ENCODE data around the gene CCDC80.

- TF ChIP-seq CTCF (IDR thresholded peaks at IDR 0.05; ENCODE audit: insufficient read depth, low read length) (no peak), POLR2AphosphoS5 (IDR thresholded peaks at IDR 0.05; ENCODE audit: low read depth) (no peak), GABPA (IDR thresholded peaks at IDR 0.05; ENCODE audit: low read depth) (no peak), REST (IDR thresholded peaks at IDR 0.05; ENCODE audit: insufficient replicate concordance, low read depth) (no peak), SPI1 (IDR thresholded peaks at IDR 0.05; ENCODE audit: borderline replicate concordance, low read depth) (no peak)
Measured at GRCh38 chr3:112560307-112560706, 80.6 kb downstream of the CCDC80 start.

Measured in HL-60 (cell line).